Upper lobe of left lung (tissue), 4 donors: ENCODE results near the gene SNRNP35.
"Not testable (repeated sequence)": the region's sequence is repeated elsewhere in the genome, so short reads cannot be mapped to it uniquely, and the experiment has no call there.

Experiments used
- CTCF ChIP-seq, 6 experiments: fragments of 450-650 bp in 4 of 6; fragments of 200-600 bp in 2 of 6; sonication (generic) in 2 of 6; IDR thresholded peaks; one replicate each; pipeline ENCODE4 v1.5.1; 2016 to 2019; ENCODE audit warnings: antibody characterized with exemption in 6 of 6
- EP300 ChIP-seq, 4 donors: sonication (generic); formaldehyde crosslinking; IDR thresholded peaks; one replicate each; pipeline ENCODE4 v1.5.1; 2017; ENCODE audit warnings: antibody characterized with exemption in 4 of 4, control low read depth in 2 of 4
- POLR2A ChIP-seq, 4 donors: fragments of 450-650 bp; IDR thresholded peaks; one replicate each; pipeline ENCODE4 v1.5.1; 2016 to 2017; ENCODE audit warnings: antibody characterized with exemption in 4 of 4, mild to moderate bottlenecking in 2 of 4
- POLR2AphosphoS5 ChIP-seq, 2 donors: sonication (generic); formaldehyde crosslinking; IDR thresholded peaks; one replicate each; pipeline ENCODE4 v1.5.1; 2017; ENCODE audit warnings: antibody characterized with exemption in 2 of 2

GRCh38 chr12:123492339-123493039 is 34.5 kb downstream of the SNRNP35 start:
- TF ChIP-seq CTCF, EP300, POLR2AphosphoS5, POLR2A (IDR thresholded peaks at IDR 0.05): not testable (repeated sequence)
